ENCODE measurements around the gene GCSAML. TPM values are rescaled to one million over a fixed set of nuclear protein-coding genes. Genes with fewer than 3 reads are reported as not detected.

The GCSAML gene
- total RNA-seq, 1 donor, result not detected

DNA sequence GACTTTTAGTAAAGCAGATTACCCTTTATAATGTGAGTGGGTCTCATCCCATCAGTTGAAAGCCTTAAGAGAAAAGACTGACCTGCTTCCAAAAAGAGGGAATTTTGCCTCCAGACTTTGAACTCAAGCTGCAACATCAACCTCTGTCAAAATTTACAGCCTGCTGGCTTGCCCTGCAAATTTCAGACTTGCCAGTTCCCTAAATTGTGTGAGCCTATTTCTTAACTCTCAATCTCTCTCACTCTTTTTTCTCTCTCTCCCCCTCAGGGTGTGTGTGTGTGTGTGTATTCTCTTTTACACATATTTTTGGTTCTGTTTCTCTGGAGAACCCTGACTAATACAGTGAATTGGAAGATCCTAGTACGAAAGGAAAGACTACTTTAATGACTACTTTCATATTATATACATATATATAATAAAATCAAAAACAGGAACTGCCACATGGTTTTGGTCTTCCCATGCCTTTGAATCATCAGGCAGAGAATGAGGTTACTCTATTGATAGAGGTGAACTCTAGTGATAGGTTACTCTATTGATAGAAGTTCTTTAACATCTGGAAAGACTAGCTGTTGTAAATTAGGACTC is 19.1 kb upstream of the GCSAML start:
- TF ChIP-seq, protein P1, sequence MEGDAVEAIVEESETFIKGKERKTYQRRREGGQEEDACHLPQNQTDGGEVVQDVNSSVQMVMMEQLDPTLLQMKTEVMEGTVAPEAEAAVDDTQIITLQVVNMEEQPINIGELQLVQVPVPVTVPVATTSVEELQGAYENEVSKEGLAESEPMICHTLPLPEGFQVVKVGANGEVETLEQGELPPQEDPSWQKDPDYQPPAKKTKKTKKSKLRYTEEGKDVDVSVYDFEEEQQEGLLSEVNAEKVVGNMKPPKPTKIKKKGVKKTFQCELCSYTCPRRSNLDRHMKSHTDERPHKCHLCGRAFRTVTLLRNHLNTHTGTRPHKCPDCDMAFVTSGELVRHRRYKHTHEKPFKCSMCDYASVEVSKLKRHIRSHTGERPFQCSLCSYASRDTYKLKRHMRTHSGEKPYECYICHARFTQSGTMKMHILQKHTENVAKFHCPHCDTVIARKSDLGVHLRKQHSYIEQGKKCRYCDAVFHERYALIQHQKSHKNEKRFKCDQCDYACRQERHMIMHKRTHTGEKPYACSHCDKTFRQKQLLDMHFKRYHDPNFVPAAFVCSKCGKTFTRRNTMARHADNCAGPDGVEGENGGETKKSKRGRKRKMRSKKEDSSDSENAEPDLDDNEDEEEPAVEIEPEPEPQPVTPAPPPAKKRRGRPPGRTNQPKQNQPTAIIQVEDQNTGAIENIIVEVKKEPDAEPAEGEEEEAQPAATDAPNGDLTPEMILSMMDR (IDR thresholded peaks at IDR 0.05; ENCODE audit: insufficient read depth, low read depth, low read length), result no peak
- no peak for DNase-seq (ENCODE audit: low read depth)
- H3K4me3 ChIP-seq (ENCODE audit: low read depth, low read length), result no peak overlapping the region

DNA sequence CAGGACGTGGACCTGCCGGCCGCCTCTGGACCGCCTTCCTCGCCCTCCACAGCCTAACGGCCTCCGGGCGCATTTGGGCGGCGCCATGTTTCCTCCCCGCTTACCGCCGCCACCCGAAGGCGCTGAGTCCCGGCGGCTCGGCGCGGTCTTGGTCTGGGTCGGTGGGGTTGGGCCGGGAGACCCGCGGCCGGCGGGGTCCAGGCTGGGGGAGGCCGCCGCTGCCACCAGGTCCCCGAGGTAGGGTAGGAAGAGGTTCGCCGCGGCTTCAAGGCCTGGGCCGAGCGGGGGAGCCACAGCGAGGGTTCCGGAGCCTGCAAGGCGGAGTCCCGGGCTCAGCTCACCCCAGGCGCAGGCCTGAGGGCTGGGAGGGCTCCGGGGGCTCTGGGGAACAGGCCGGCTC is 18.1 kb upstream of the GCSAML start:
- TF ChIP-seq, protein P1 (IDR thresholded peaks at IDR 0.05; ENCODE audit: insufficient read depth, low read depth, low read length), result no peak
- H3K4me3 ChIP-seq (ENCODE audit: low read depth, low read length), result no peak overlapping the region
- DNase-seq (ENCODE audit: low read depth), result no peak

DNA sequence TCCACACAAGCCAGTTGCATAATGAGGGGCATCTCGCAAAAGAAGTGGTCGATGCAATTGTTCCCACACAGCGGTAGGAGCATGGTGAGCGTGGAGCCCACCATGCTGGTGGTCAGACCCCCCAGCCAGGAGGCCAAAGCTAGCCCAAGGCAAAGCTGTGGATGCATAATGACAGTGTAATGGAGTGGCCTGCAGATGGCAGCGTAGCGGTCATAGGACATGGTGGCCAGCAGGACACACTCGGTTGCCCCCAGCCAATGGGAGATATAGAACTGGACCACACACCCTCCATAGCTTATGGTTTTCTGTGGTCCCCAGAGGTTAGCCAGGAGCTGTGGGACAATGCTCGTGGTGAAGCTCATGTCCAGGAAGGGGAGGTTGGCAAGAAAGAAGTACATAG is 17.0 kb upstream of the GCSAML start:
- no peak overlapping the region for H3K4me3 ChIP-seq (ENCODE audit: low read depth, low read length)
- DNase-seq (ENCODE audit: low read depth), result no peak
- TF ChIP-seq, protein P1 (IDR thresholded peaks at IDR 0.05; ENCODE audit: insufficient read depth, low read depth, low read length), result no peak

DNA sequence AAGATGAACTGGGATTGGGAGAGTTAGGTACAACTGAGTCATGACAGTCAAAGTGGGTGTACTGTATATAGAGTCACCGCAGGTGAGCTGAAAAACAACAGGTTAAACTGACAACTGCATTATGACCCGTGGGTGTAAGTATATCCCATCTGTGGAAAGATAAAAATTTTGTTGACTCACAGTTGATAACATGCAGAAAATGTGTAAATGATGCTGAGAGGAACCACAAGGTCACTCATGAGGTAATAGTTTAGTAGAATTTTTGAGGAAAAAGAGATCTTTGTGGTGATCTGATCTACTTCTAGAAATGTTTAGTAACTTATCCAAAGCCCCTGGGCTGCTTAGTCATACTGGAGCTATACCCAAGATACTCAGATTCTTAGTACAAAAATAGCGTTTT is 13.5 kb upstream of the GCSAML start:
- no peak for DNase-seq (ENCODE audit: low read depth)
- H3K4me3 ChIP-seq (ENCODE audit: low read depth, low read length), result no peak overlapping the region
- TF ChIP-seq, protein P1 (IDR thresholded peaks at IDR 0.05; ENCODE audit: insufficient read depth, low read depth, low read length), result no peak

DNA sequence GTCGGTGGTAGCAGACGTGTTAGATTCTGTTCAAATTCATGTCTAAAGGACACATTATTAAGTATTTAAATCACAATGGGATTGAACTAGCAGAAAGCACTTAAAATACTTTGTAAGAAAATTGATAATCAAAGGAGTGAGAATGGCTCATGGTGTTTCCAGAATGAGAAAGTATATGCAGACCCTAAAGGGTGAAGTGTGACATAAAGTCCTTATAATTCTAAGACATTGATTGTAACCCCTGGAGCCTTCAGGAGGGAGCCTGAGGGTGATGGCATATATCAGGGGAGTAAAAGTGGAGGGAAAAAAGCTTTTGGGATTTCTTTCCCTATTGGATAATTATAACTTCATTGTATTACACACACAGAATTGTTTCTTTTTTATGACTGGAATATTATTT is 12.6 kb upstream of the GCSAML start, which contains the start of gene OR2C3:
TSS of gene OR2C3 (minus strand) at position 101 of the 400 bp plus-strand sequence. CDS start 3,929 bp downstream, outside the sequence.
- TF ChIP-seq, protein P1 (IDR thresholded peaks at IDR 0.05; ENCODE audit: insufficient read depth, low read depth, low read length), result no peak
- H3K4me3 ChIP-seq (ENCODE audit: low read depth, low read length), result no peak within 1 kb of the TSS

DNA sequence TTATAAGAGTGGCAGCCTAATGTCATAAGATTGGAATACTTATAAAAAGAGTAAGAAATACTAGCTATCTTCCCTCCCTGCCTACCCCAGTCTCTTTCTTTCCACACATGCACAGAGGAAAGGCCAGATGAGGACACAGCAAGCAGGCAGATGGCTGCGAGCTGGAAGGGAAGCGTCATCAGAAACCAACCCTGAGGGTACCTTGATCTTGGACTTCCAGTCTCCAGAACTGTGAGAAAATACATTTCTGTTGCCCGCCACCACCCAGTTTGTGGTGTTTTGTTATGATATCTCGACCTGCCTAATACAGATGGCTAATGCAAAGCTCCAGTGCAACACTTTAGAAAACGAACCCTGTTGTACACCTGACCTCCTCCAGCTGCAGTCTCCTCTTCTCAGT is 10.4 kb upstream of the GCSAML start:
- no peak overlapping the region for H3K4me3 ChIP-seq (ENCODE audit: low read depth, low read length)
- TF ChIP-seq, protein P1 (IDR thresholded peaks at IDR 0.05; ENCODE audit: insufficient read depth, low read depth, low read length), result no peak
- DNase-seq (ENCODE audit: low read depth), result no peak

More for the DNA sequence above, 12.6 kb upstream of the GCSAML start, which contains the start of gene OR2C3:
- no peak for DNase-seq (ENCODE audit: low read depth)

DNA sequence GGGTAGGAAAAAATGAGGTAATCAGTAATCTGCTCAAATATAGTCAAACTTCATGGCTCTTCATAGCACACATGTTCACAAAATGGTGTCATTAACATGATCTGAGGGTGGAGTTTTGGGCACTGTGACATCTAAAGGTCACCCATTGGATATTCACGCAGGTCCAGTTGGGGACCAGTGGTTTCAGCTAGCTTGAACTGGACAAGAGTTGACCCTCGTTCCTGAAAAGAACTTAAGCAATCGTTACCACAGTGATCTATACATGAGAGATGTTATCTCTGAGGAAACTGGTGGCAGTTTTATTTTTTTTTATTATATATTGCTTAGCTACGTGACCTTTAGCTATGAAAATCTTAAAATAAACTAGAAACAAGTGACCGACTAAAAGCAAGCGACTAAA is 9.7 kb upstream of the GCSAML start:
- H3K4me3 ChIP-seq (ENCODE audit: low read depth, low read length), result no peak overlapping the region
- TF ChIP-seq, protein P1 (IDR thresholded peaks at IDR 0.05; ENCODE audit: insufficient read depth, low read depth, low read length), result no peak
- DNase-seq (ENCODE audit: low read depth), result no peak

Measured in fibroblast of villous mesenchyme (primary cell).